ENCODE data around the gene STUB1. TPM values are rescaled to one million over a fixed set of nuclear protein-coding genes. Genes with fewer than 3 reads are reported as not detected.

The STUB1 gene
- total and polyA plus RNA-seq, 10 donors, result 68.9 to 160 (median 88.3) TPM

DNA sequence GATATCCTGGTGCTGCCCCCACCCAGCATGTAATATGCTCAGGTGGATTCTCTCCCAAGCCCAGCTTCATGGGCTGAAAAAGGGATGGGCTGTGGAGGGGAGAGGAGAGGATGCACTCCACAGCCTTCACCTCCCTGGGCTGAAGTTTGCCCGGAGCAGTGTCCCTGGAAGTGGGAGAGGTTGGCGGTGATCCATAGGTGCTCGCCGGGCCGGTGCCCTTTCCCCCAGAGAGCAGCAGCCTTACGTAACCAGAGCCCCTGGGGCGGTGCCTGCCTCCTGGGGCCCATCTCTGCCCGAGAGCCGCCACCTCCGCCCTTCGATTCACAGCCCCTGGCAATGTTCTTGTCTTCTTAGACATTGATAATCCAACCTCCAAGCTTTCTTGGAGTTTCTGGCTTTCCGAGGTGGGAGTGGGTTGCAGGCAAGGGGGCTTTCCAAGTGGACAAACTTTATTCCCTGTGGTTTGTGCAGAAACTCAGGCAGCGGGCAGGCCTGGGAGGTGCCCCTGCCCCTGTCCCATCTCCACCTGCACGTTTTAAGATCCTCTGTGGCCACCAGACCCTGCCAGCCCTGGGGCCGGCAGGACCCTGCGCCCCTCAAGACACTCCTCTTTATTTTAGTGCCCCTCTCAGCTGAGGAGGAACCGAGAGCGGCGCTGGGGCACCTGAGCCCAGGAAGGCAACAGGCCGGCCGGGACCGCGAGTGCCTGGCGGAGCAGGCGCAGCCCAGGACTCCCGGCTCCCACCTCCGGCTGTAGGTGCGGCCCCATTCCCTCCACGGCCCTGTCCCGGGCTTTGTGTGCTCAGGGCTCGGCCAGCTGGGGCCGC, 34.1 kb upstream of the STUB1 start:
- 70 to 88% (median 81%) methylated on average over 15 to 32 of the region's 32 CpGs for WGBS, 5 donors
- DNase-seq, result no peak
- Histone ChIP-seq H3K9me3 (no peaks in the 10 kb centered on the region), H3K27ac (peak overlapping the region in 2 of 8 donors; percentile 12 to 96), H3K27me3 (replicated peaks in 1 of 7) (no peaks in the 10 kb centered on the region), H3K4me1 (peaks cover 23 to 89% (median 66%) of the 10 kb centered on the region in 6 donors), H3K36me3 (no peaks in the 10 kb centered on the region), H3K4me3 (no peak overlapping the region)
- TF ChIP-seq POLR2A (IDR thresholded peaks at IDR 0.05) (no peak), CTCF (IDR thresholded peaks at IDR 0.05 in 8 of 11, conservative IDR thresholded peaks at IDR 0.05 in 3 of 11) (no peak), POLR2AphosphoS5 (IDR thresholded peaks at IDR 0.05) (peak in 2 of 3 donors; percentile 14 to 36)
- intact Hi-C loops (cut with DNase I; ENCODE audit: low total_unique reads), result no loop called here

- Histone ChIP-seq H3K9me3 (no peaks in the 10 kb centered on the region), H3K27ac (peak overlapping the region in 2 of 8 donors; percentile 92 to 96), H3K36me3 (peaks cover 0 to 2% (median 0%) of the 10 kb centered on the region in 6 donors), H3K4me1 (peaks cover 23 to 84% (median 62%) of the 10 kb centered on the region in 6 donors), H3K4me3 (no peak overlapping the region), H3K27me3 (replicated peaks in 1 of 7) (no peaks in the 10 kb centered on the region)
- intact Hi-C loops (cut with DNase I; ENCODE audit: low total_unique reads), result no loop called here
- DNase-seq, result no peak
- TF ChIP-seq CTCF (IDR thresholded peaks at IDR 0.05 in 8 of 11, conservative IDR thresholded peaks at IDR 0.05 in 3 of 11), result no peak
- no peak for TF ChIP-seq POLR2A (IDR thresholded peaks at IDR 0.05)
- TF ChIP-seq POLR2AphosphoS5 (IDR thresholded peaks at IDR 0.05), result no peak
- 70 to 91% (median 87%) methylated on average over 13 to 22 of the region's 22 CpGs for WGBS, 5 donors
These were observed 33.5 kb upstream of the STUB1 start for GRCh38 chr16:646679-647172.

GRCh38 chr16:647173-647902, 32.9 kb upstream of the STUB1 start:
- intact Hi-C loops (cut with DNase I; ENCODE audit: low total_unique reads), result no loop called here
- H3K4me3 ChIP-seq, result peak overlapping the region in 1 of 8 donors; percentile 94
- H3K27ac ChIP-seq, result peak overlapping the region in 4 of 8 donors; percentile 44 to 96 (median 91)
- 72 to 84% (median 81%) methylated on average over 16 to 25 of the region's 25 CpGs for WGBS, 5 donors
- no peaks in the 10 kb centered on the region for H3K27me3 ChIP-seq (replicated peaks in 1 of 7)
- peaks cover 22 to 79% (median 61%) of the 10 kb centered on the region in 6 donors for H3K4me1 ChIP-seq
- TF ChIP-seq POLR2AphosphoS5 (IDR thresholded peaks at IDR 0.05) (peak in 1 of 3 donors; percentile 28), POLR2A (IDR thresholded peaks at IDR 0.05) (no peak)
- H3K9me3 ChIP-seq, result no peaks in the 10 kb centered on the region
- peaks cover 0 to 8% (median 0%) of the 10 kb centered on the region in 6 donors for H3K36me3 ChIP-seq
- no peak for DNase-seq

DNA sequence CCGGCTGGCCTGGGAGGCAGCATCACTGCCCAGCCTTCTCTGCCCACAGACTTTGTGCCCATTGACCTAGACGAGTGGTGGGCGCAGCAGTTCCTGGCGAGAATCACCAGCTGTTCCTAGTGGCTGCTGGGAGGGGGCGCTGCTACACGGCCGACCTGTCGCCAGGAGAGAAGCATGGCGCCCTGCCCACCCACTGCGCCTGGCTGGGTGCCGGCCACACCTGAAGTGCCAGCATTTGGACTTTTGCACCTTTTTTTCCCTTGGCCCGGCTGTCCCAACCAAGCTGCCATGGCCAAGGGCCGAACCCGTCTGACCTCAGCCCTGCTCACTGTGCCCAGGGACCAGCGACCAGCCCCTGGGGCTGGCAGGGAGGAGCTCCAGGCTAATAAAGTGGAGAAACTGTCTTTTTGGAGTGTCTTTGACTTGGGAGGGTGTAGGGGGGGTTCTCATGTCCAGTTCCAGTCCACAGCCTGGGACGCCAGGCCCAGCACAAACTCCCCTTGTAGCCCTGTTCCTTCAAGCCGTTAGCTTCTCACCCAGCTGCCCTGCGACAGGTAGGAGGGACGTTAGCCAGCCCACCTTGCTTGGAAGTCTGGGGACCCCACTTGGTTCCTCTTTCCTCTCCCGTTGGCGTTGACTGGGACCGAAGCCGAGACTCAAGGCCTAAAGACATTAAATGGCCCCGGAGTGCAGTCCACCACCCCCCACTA, 32.0 kb upstream of the STUB1 start:
- peak overlapping the region; percentile 36 to 96 (median 88) for H3K27ac ChIP-seq
- TF ChIP-seq POLR2A (IDR thresholded peaks at IDR 0.05) (no peak), CTCF (IDR thresholded peaks at IDR 0.05 in 8 of 11, conservative IDR thresholded peaks at IDR 0.05 in 3 of 11) (peak in 5 of 11 experiments; percentile 23 to 52 (median 41))
- no peak for DNase-seq
- 17 to 39% (median 34%) methylated on average over 12 to 24 of the region's 24 CpGs for WGBS, 5 donors
- no peaks in the 10 kb centered on the region for H3K27me3 ChIP-seq (replicated peaks in 1 of 7)
- peak overlapping the region; percentile 52 to 94 (median 84) for H3K4me3 ChIP-seq
- peaks cover 0 to 13% (median 0%) of the 10 kb centered on the region in 6 donors for H3K36me3 ChIP-seq
- H3K9me3 ChIP-seq, result no peaks in the 10 kb centered on the region
- intact Hi-C loops (cut with DNase I; ENCODE audit: low total_unique reads), result no loop called here
- H3K4me1 ChIP-seq, result peaks cover 13 to 70% (median 52%) of the 10 kb centered on the region in 6 donors

Measured in spleen (tissue), 11 donors.